Dermis blood vessel endothelial cell (primary cell): Measurements from ENCODE around the gene PRPF39. TPM values are rescaled to one million over a fixed set of nuclear protein-coding genes. Genes with fewer than 3 reads are reported as not detected.
"Not testable (repeated sequence)": the region's sequence is repeated elsewhere in the genome, so short reads cannot be mapped to it uniquely, and the experiment has no call there.

Experiments used
- DNase-seq: peaks from one replicate; pipeline ENCODE4 v3.0.0; 2010
- total RNA-seq: library from RNA; depleted of rRNA; stranded (reverse); fragments of >200 nt; gene quantifications from 2 replicates; pipeline ENCODE4 v1.2.3, GENCODE V29; 2014

Gene PRPF39
- total RNA-seq, 1 donor from 2014 or later: 44.4 TPM

DNA sequence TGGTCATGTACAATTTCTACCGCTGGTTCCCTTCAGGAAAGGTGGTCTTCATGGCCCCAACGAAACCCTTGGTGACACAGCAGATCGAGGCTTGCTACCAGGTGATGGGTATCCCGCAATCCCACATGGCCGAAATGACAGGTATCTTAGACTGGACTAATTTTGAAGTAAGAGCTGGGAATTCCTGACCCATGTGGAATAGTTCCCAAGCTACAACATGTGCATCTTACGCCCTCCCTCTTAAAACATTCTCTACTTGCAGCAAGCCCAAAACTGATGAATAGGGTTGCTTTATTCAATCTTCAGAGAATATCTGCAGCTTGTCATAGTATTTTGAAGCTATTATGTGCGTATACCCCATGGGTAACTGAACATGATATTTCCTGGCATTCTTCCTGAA lies 52.5 kb downstream of the PRPF39 start:
- no peak for DNase-seq

DNA sequence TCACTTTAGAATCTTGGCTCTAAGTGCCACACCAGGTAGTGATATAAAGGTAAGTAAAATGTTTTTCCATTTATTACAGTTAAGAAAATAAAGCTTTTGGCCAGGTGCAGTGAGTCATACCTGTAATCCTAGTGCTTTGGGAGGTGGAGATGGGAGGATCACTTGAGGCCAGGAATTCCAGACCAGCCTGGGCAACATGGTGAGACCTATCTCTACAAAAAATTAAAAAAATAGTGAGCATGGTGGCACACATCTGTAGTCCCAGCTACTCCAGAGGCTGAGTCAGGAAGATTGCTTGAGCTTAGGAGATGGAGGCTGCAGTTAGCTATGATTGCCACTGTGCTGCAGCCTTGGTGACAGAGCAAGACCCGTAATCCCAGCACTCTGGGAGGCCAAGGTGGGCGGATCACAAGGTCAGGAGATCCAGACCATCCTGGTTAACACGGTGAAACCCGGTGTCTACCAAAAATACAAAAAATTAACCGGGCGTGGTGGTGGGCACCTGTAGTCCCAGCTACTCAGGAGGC lies 56.8 kb downstream of the PRPF39 start:
- no peak for DNase-seq

DNA sequence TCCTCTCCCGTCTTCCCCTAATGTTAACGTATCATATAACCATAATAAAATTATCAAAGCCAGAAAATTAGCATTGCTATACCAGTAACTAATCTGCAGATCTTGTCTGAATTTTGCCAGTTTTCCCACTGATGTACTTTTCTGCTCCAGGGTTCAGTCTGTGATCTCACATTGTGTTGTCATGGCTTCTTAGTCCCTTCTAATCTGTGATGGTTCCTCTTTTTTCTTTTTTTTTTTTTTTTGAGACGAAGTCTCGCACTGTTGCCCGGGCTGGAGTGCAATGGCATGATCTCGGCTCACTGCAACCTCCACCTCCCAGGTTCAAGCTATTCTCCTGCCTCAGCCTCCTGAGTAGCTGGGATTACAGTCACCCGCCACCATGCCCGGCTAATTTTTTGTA lies 58.2 kb downstream of the PRPF39 start:
- DNase-seq: not testable (repeated sequence)

DNA sequence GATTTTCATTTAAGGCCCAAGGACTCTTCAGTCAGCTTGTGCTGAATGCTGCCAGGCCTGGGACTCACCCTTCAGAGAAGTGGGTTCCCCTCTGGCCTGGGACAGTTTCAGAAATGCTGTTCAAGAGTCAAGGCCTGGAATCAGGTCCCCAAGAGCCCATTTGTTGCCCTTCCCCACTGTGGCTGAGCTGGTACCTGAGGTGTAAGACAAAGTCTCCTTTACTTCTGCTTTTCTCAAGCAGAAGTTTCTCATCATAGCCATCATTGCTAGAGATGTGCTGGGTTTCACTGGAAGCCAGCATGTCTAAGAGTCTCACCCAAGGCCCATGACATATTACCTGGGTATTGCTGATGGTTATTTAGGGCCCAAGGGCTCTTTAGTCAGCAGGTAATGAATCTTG lies 60.7 kb downstream of the PRPF39 start:
- no peak for DNase-seq

GRCh38 chr14:45145214-45145613 lies 61.3 kb downstream of the PRPF39 start:
- no peak for DNase-seq

DNA sequence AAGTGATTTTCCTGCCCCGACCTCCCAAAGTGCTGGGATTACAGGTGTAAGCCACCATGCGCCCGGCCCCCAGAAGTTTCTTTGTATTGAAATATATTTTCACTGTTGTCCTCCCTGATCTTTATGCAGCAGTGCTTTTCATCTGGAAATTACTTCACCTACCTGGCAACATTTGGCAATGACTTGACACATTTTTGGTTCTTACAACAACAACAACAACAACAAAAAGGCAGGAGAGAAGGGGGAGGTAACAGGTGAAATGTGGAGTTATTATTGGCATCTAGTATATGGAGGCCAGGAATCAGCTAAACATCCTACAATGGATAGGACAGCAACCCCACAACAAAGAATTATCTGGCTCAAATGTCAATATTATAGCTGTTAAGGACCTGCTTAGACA lies 65.7 kb downstream of the PRPF39 start:
- no peak for DNase-seq

DNA sequence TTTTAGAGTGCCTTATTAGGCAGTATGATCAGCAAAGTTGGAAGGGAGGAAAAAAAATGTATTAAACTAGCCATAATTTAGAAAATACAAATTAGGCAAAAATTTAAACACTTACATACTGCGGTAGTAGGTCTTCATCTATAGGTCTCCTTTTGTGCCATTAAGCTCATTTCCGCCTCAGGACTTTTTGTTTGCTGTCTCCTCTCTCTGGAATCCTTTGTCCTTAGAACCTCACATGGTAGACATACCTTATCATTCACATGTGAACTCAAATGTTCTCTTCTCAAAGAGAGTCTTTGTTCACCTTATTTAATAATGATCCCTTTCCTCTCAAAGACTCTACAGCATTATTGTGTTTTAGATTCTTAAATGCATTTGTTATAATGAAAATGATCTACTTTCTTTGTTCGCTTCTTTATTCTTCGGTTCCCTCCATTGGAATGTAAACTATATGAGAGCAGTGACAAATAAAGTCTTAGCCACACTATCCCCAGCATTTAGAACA lies 66.5 kb downstream of the PRPF39 start:
- DNase-seq: no peak

GRCh38 chr14:45156067-45156466 lies 72.2 kb downstream of the PRPF39 start:
- DNase-seq: no peak

Other genes starting within 250 kb of the PRPF39 start
- 8.9 and 13.3 TPM in 2 replicates for gene KLHL28, start 122.2 kb upstream of the PRPF39 start, total RNA-seq
- 21.1 and 23.1 TPM in 2 replicates for gene TOGARAM1, start 121.9 kb upstream of the PRPF39 start, total RNA-seq
- gene FKBP3, start 50.4 kb downstream of the PRPF39 start, total RNA-seq: 32.3 and 36.2 TPM in 2 replicates
- gene FANCM, start 51.8 kb downstream of the PRPF39 start, total RNA-seq: 9.0 and 12.5 TPM in 2 replicates
- gene MIS18BP1, start 169.1 kb downstream of the PRPF39 start, total RNA-seq: 42.9 and 65.5 TPM in 2 replicates